MCF 10A (cell line): ENCODE measurements around the gene BNC2. TPM values are rescaled to one million over a fixed set of nuclear protein-coding genes. Genes with fewer than 3 reads are reported as not detected.

Source experiments
- BruUV-seq: library from RNA; stranded (reverse); fragments of 400-500 nt; replicated peaks from 2 replicates; lab custom pipeline; 2021; lab: Mats Ljungman, UMichigan
- CTCF ChIA-PET: fragments of 300-600 bp; sonication (Branson Sonifier 250); formaldehyde crosslinking; extraction: SDS; loops from one replicate; lab custom pipeline; 2021; ENCODE audit warnings: antibody characterized with exemption, inconsistent platforms; lab: Yijun Ruan, JAX
- POLR2A ChIA-PET: fragments of 300-600, 350-650 bp; sonication (Branson Sonifier 250); formaldehyde crosslinking; extraction: SDS; loops from one replicate; lab custom pipeline; 2020; ENCODE audit warnings: antibody characterized with exemption, inconsistent platforms; lab: Yijun Ruan, JAX
- DNase-seq: peaks from one replicate; pipeline ENCODE4 v3.0.0-alpha.2; 2018; ENCODE audit not compliant: unreplicated experiment
- H3K27ac Mint-ChIP-seq: one replicate; pipeline ENCODE4 v1.8.0; 2022; ENCODE audit warnings: mild to moderate bottlenecking, low read depth, mixed read lengths; ENCODE audit not compliant: unreplicated experiment
- H3K27me3 Mint-ChIP-seq: one replicate; pipeline ENCODE4 v1.8.0; 2022; ENCODE audit warnings: mixed read lengths; ENCODE audit not compliant: insufficient read depth, unreplicated experiment
- H3K36me3 Mint-ChIP-seq: one replicate; pipeline ENCODE4 v1.8.0; 2022; ENCODE audit warnings: mild to moderate bottlenecking, moderate library complexity, mixed read lengths; ENCODE audit not compliant: insufficient read depth, unreplicated experiment
- H3K4me1 Mint-ChIP-seq: one replicate; pipeline ENCODE4 v1.8.0; 2022; ENCODE audit warnings: mixed read lengths; ENCODE audit not compliant: insufficient read depth, unreplicated experiment
- H3K4me3 Mint-ChIP-seq: one replicate; pipeline ENCODE4 v1.8.0; 2022; ENCODE audit warnings: mild to moderate bottlenecking, moderate library complexity, mixed read lengths; ENCODE audit not compliant: unreplicated experiment
- H3K9me3 Mint-ChIP-seq: one replicate; pipeline ENCODE4 v1.8.0; 2022; ENCODE audit warnings: mixed read lengths; ENCODE audit not compliant: unreplicated experiment
- intact Hi-C: fragments of 100-400 bp; cut with micrococcal nuclease; formaldehyde crosslinking; loops from 2 replicates; pipeline ENCODE4 v1.14.1; 2022
- total RNA-seq: library from RNA; stranded (reverse); gene quantifications from 2 replicates; pipeline ENCODE4 v1.2.3, GENCODE V29; 2022
- TF ChIP-seq, protein P1 (sequence below): fragments of 200-600 bp; IDR thresholded peaks from one replicate; pipeline ENCODE4 v1.8.0; 2022; ENCODE audit warnings: antibody characterized with exemption, mild to moderate bottlenecking; ENCODE audit not compliant: unreplicated experiment

Gene BNC2
- total RNA-seq, 1 experiment from 2014 or later, result not detected

DNA sequence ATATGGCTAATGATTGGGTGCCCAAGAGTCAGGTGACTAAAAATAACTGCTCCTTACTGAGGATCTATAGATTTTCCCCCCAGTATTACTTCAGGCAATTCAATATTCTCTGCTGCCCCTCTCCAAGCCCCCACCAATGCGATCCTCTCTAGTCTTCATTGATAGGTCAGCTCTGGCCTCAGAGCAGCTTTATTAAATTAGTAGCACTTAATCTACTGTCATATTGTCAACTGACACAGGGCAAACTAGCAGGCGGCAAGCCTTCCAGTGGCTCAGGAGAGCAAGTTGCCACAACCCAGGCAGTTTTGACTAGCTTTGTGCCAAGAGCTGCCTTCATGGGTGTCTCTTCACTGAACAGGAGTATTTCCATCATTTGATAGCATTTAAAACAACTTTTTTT is 462.9 kb downstream of the BNC2 start:
- Mint-ChIP-seq H3K4me1 (no peaks in the 10 kb centered on the region), H3K9me3 (no peaks in the 10 kb centered on the region), H3K4me3 (no peak overlapping the region), H3K27ac (no peak overlapping the region), H3K36me3 (no peaks in the 10 kb centered on the region), H3K27me3 (peaks cover 48% of the 10 kb centered on the region)
- CTCF ChIA-PET, result interaction anchor here (0.7 to 0.9 kb wide), 2 partner anchors 11 to 210 kb away, joined by 3 read pairs; no protein-coding TSS in a partner anchor
- POLR2A ChIA-PET, result no interaction called here
- TF ChIP-seq, protein P1, sequence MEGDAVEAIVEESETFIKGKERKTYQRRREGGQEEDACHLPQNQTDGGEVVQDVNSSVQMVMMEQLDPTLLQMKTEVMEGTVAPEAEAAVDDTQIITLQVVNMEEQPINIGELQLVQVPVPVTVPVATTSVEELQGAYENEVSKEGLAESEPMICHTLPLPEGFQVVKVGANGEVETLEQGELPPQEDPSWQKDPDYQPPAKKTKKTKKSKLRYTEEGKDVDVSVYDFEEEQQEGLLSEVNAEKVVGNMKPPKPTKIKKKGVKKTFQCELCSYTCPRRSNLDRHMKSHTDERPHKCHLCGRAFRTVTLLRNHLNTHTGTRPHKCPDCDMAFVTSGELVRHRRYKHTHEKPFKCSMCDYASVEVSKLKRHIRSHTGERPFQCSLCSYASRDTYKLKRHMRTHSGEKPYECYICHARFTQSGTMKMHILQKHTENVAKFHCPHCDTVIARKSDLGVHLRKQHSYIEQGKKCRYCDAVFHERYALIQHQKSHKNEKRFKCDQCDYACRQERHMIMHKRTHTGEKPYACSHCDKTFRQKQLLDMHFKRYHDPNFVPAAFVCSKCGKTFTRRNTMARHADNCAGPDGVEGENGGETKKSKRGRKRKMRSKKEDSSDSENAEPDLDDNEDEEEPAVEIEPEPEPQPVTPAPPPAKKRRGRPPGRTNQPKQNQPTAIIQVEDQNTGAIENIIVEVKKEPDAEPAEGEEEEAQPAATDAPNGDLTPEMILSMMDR, result no peak
- no peak for DNase-seq
- intact Hi-C loops, result no loop called here
- BruUV-seq, result no TSS peak

DNA sequence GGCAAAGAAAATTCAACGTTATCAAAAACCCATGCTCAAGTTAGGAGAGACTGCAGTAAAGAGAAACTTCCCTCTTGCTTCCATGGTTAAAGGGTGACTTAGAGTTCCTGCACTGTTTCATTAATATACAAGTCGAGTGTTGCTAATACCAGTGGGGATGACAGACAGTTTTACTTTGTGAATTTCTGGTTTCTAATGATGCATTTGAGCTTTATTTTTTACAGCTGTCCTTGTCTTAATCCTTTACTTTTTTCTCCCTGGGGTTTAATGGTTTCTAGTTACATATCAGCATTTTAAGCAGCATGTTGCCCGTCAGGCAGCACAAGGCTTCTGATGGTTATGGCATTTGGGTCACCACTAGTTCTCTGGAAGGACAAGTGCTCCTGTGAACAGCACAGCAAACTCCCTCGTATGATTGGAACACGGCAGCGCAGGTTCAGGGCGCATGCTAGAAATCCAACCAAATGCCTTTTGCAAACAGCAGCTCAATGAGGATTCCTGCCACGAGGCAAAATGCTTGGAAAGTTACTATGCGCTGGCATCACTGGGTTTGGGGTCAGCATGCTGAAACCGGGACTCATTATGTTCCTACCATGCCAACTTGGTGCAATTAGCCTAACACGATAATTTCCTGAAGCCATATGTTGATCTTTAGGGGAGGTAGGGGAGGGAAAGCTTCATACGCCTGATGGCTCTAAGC is 463.8 kb downstream of the BNC2 start:
- no TSS peak for BruUV-seq
- no peak overlapping the region for H3K4me3 Mint-ChIP-seq
- CTCF ChIA-PET, result interaction anchor here (0.6 kb wide), 1 partner anchor 1866 kb away, joined by 4 read pairs; no protein-coding TSS in a partner anchor
- TF ChIP-seq, protein P1, result no peak
- H3K36me3 Mint-ChIP-seq, result no peaks in the 10 kb centered on the region
- POLR2A ChIA-PET, result no interaction called here
- DNase-seq, result no peak
- no peak overlapping the region for H3K27ac Mint-ChIP-seq
- no peaks in the 10 kb centered on the region for H3K9me3 Mint-ChIP-seq
- intact Hi-C loops, result no loop called here
- no peaks in the 10 kb centered on the region for H3K4me1 Mint-ChIP-seq
- peaks cover 39% of the 10 kb centered on the region for H3K27me3 Mint-ChIP-seq

DNA sequence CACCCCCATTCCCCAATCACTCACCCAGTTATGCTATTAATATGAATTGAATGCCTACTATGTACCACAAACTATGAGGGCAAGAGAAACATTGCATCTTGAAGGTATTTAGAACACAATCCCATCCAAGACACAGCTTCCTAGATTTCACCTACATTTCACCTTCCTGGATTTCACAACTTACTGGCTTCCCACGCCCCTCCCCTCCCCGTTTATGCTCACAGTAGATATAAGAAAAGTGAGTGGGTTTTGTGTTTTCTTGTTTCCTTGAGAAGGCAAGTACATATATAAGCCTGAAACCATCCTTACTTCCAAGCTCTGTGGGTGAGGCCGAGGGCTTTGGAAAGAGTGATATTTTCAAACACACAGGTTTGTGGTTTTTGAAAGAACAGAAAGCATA is 465.0 kb downstream of the BNC2 start:
- Mint-ChIP-seq H3K4me3 (no peak overlapping the region), H3K4me1 (no peaks in the 10 kb centered on the region), H3K27ac (no peak overlapping the region), H3K36me3 (no peaks in the 10 kb centered on the region), H3K9me3 (no peaks in the 10 kb centered on the region), H3K27me3 (peaks cover 27% of the 10 kb centered on the region)
- CTCF ChIA-PET, result no interaction called here
- TF ChIP-seq, protein P1, result no peak
- DNase-seq, result no peak
- POLR2A ChIA-PET, result no interaction called here
- BruUV-seq, result no TSS peak
- intact Hi-C loops, result no loop called here

DNA sequence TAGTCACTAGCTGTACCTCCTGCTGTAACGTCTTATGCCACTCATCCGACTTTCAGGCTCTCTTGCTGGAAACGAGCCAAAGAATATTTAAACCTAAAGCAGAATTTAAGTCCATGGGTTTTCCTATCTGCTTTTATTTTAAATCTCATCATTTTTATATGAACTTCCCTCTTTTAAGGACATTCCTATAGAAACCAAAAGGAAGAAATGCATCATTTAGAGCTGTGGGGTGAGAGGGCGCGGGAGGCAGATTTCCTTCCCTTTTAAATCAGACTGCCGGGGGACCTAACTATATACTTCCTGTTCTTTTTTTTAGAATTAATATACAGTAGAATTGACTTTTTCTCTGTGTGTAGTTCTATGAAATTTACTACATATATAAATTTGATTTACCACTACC is 468.8 kb downstream of the BNC2 start:
- BruUV-seq, result no TSS peak
- Mint-ChIP-seq H3K36me3 (no peaks in the 10 kb centered on the region), H3K4me3 (no peak overlapping the region), H3K4me1 (peaks cover 9% of the 10 kb centered on the region), H3K9me3 (no peaks in the 10 kb centered on the region), H3K27ac (no peak overlapping the region), H3K27me3 (no peaks in the 10 kb centered on the region)
- intact Hi-C loops, result no loop called here
- DNase-seq, result no peak
- TF ChIP-seq, protein P1, result no peak
- ChIA-PET CTCF (no interaction called here), POLR2A (interaction anchor here (1.3 to 1.4 kb wide), 2 partner anchors 9 to 14 kb away, joined by 3 to 4 read pairs; no protein-coding TSS in a partner anchor)
